HUES64 (cell line): ENCODE data around the gene PDK2.

Experiments
- H3K27ac ChIP-seq: 2 replicates; pipeline ENCODE4 v1.7.0; 2013; ENCODE audit warnings: low read depth, low read length, inconsistent platforms
- H3K27me3 ChIP-seq: 2 replicates; pipeline ENCODE4 v1.6.1; 2013; ENCODE audit warnings: mild to moderate bottlenecking, low read length; ENCODE audit not compliant: insufficient read depth
- H3K36me3 ChIP-seq: 2 replicates; pipeline ENCODE4 v1.6.1; 2013; ENCODE audit warnings: mild to moderate bottlenecking, low read length; ENCODE audit not compliant: insufficient read depth
- H3K4me1 ChIP-seq: 2 replicates; pipeline ENCODE4 v1.6.1; 2013; ENCODE audit warnings: mild to moderate bottlenecking, low read length, moderate library complexity; ENCODE audit not compliant: insufficient read depth
- H3K4me3 ChIP-seq: 2 replicates; pipeline ENCODE4 v1.5.1; 2013; ENCODE audit warnings: mild to moderate bottlenecking, low read length, moderate library complexity
- H3K9ac ChIP-seq: 2 replicates; pipeline ENCODE4 v1.6.1; 2013; ENCODE audit warnings: mild to moderate bottlenecking, low read depth, low read length
- H3K9me3 ChIP-seq: 2 replicates; pipeline ENCODE4 v1.6.1; 2013; ENCODE audit warnings: low read depth, low read length; ENCODE audit not compliant: insufficient read depth
- WGBS: fragments of 150-250, 120-280 bp; methylation state at CpG from one replicate; pipeline ENCODE4 v1.1.7; 2013; ENCODE audit warnings: missing lambda C conversion rate; 5-methylcytosine and 5-hydroxymethylcytosine counted together

The PDK2 gene

DNA sequence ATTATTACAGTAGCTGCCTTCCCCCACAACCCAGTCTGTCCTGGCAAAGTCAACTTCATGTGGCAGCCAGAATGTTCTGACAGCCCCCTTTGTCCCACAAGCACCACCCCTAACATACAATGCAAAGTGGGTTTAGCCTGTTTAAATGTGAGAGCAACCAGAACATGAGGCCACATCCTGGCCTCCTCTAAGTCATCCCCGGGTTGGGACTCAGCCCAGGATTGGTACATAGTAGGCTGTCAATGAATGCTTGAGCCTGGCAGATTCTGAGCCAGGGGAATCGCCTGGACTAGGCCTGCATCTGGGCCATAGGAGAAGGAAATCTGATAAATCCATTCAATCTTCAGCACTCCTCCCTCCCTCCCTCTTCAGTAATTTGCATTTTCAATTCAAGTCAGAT lies 43.5 kb upstream of the PDK2 start:
- Histone ChIP-seq H3K36me3 (no peaks in the 10 kb centered on the region), H3K4me1 (peaks cover 46% of the 10 kb centered on the region), H3K4me3 (no peak overlapping the region), H3K27me3 (peaks cover 4% of the 10 kb centered on the region; the same call in 1 of the 2 replicates), H3K27ac (peak overlapping the region; percentile 28; the same call in 1 of the 2 replicates), H3K9ac (no peak overlapping the region), H3K9me3 (no peaks in the 10 kb centered on the region)
- WGBS = 87% methylated on average over 2 of the region's 2 CpGs

DNA sequence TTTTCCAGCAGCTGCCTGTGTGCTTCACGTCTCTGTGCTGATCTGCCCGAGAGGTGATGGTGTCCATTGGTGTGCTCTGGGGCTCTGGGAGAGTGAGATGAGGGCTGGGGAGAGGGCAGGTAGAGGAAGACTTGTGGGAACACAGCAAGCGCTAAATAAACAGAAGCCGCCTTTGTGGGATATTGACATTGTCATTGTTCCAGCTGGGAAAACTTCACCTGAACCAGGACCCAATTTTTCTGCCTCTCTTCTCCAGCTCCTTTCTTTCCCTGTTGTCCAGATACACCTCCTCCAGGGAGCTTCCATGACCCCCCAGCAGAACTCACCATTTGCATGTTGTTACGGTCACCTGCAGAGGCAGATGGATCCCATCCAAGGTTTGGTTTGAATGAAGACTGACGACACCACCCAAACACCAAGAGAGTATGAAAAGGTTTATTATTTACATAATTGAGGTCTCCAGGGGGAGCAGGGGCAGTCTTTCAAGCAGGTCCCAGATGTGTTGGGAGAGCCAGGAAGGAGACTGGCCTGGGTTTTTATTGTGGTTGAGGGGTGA lies 42.8 kb upstream of the PDK2 start:
- H3K36me3 ChIP-seq = no peaks in the 10 kb centered on the region
- WGBS = 72% methylated on average over 5 of the region's 6 CpGs
- H3K9me3 ChIP-seq = no peaks in the 10 kb centered on the region
- no peak overlapping the region for H3K4me3 ChIP-seq
- peaks cover 44% of the 10 kb centered on the region for H3K4me1 ChIP-seq
- no peak overlapping the region for H3K27ac ChIP-seq
- no peak overlapping the region for H3K9ac ChIP-seq
- peaks cover 11% of the 10 kb centered on the region for H3K27me3 ChIP-seq

DNA sequence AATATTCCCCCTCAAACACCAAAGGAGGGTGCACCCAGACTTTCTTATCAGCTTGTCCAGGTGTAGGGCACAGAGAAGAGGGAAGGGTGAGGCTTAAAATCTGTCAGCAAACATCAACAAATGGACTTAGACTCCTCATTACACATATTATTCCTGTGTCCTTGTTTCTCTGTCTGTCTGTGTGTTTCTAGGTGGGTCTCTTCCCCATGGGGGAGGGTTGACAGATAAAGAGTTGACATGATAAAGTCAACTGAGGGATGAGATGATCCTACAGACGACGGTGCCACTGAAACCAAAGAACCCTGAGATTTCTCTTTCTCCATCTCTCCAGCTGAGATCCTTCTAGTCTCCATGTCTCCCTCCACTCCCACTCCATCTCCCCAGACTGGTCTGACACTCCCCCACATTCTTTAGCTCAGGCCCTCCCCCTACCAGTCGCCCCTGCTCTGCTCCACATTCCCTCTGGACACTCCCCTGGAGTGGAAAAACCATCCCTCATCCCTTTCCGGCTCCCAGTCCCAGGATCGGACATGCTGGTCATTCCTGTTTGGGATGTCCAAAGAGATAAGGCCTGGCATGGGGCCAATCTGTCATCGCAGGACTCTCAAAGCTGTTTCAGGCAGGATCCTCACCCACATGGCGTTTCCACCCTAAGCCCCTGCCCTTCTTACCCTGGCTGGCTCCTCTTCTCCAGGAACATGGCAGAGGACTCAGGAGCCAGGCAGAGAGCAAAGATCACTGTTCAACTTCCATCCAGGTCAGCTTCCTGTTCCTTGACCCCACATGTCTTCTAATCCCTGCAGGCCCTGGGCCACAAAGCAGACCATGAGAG lies 42.1 kb upstream of the PDK2 start:
- 82% methylated on average over 7 of the region's 7 CpGs for WGBS
- Histone ChIP-seq H3K9ac (no peak overlapping the region), H3K4me1 (peaks cover 41% of the 10 kb centered on the region), H3K9me3 (no peaks in the 10 kb centered on the region), H3K27me3 (peaks cover 17% of the 10 kb centered on the region), H3K4me3 (no peak overlapping the region), H3K36me3 (no peaks in the 10 kb centered on the region), H3K27ac (no peak overlapping the region)

DNA sequence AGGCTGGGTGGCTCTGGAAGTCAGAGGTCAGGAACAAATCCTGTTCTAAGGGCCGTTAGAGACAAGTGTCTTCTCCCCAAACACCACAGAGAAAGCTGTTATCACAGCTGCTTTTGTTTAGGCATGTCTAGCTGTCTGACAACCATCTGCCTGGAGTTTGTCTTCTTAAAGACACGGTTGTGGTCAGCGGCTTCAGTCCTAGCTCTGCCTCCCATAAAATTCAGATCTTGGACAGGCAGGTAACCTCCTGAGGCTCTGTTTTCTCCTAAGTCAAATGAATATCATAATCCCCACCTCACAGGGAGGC lies 41.5 kb upstream of the PDK2 start:
- Histone ChIP-seq H3K4me1 (peaks cover 40% of the 10 kb centered on the region), H3K4me3 (no peak overlapping the region)
- 71% methylated on average over 3 of the region's 3 CpGs for WGBS

DNA sequence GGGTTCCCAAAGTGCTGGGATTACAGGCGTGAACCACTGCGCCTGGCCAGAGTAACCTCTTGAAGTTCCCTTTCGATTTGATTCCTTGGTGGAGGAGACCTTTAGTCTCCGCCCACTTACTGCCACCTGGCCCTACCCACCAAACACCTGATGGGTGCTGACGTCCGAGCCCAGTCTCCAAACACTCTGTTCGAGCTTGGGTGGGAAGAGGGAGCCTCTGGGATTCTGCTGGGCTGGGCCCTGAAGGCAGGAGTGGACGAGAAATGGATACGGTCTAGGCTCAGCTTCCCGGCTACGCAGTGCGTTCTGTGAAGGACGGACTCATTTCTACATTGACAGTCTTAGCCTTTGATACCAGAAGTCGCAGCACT lies 40.1 kb upstream of the PDK2 start:
- Histone ChIP-seq H3K4me3 (peak overlapping the region; percentile 79), H3K9ac (no peak overlapping the region), H3K27me3 (peaks cover 21% of the 10 kb centered on the region), H3K36me3 (no peaks in the 10 kb centered on the region), H3K4me1 (peaks cover 48% of the 10 kb centered on the region), H3K27ac (peak overlapping the region; percentile 53; the same call in 1 of the 2 replicates), H3K9me3 (no peaks in the 10 kb centered on the region)
- 15% methylated on average over 14 of the region's 14 CpGs for WGBS

More for the DNA sequence above, 41.5 kb upstream of the PDK2 start:
- Histone ChIP-seq H3K27ac (no peak overlapping the region), H3K9ac (no peak overlapping the region), H3K36me3 (no peaks in the 10 kb centered on the region), H3K9me3 (no peaks in the 10 kb centered on the region), H3K27me3 (peaks cover 21% of the 10 kb centered on the region)

DNA sequence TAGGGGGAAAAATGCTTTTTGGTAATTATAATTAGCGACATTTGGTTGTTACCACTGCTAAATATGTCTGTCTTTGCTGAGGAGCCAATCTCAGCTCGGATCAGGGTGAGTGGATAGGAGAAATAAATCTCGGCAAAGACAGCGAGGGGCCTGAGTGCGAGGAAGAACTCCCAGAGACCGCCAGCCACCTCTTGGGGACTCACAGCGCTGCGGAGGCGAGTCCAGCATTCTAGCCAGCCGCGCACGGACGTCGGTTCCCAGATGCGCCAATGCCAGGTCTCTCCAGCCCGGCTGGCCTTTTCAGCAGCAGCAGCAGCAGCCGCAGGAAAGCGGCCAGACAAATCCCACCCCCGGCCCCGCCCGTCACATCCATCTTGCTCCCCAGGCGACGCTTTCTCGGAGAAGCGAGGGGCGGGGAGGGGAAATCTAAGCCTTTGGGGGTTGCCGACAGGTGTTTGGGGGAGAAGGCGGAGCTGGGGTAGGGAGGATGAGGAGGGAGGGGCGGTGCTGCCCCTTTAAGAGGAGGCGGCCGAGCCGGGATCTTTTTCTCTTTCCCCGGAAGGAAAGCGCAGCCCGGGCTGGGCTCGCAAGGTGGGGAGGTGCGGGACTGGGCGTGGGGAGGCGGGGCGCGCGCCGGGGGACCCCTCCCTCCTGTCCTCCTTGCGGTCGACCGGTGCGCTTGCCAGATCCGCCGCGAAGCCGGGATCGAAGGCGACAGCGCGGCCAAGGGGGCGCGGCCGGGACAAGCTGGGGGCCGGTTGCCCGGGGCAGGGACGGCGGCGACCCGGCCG lies 39.5 kb upstream of the PDK2 start, which contains the start of gene ITGA3:
TSS of gene ITGA3 (plus strand) at position 685 of the 791 bp plus-strand sequence. CDS start 330 bp downstream, outside the sequence.
- H3K27ac ChIP-seq = peak within 1 kb of the TSS; percentile 53; the same call in 1 of the 2 replicates

DNA sequence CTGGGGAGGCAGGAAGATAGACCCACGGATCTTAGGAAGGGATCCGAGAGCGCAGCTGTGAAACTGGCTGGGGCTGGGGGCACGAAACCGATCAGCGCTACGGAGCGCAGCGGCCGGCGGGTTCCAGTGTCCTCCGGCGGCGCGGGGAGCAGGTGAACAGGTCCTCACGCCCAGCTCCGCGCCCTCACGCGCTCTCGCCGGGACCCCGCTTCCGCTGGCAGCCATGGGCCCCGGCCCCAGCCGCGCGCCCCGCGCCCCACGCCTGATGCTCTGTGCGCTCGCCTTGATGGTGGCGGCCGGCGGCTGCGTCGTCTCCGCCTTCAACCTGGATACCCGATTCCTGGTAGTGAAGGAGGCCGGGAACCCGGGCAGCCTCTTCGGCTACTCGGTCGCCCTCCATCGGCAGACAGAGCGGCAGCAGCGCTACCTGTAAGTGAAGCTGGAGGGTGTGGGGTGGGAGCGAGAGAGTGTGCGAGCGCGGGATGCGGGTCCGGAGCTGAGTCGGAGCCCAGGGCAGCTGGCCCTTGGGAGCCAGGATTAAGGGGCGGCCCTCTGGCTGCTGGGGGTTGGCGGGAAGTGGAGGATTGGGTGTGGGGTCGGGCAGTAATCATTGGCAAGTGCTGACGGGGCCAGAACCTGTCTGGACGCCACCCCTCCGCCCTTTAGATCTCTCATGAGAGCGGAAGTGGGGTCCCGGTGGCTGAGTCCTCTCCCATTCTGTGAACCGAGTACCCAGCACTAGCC lies 38.8 kb upstream of the PDK2 start:
- H3K4me1 ChIP-seq = peaks cover 35% of the 10 kb centered on the region
- peak overlapping the region; percentile 62 for H3K9ac ChIP-seq
- under 1% methylated on average over 64 of the region's 64 CpGs for WGBS
- no peaks in the 10 kb centered on the region for H3K36me3 ChIP-seq
- H3K4me3 ChIP-seq = peak overlapping the region; percentile 79
- H3K27ac ChIP-seq = peak overlapping the region; percentile 19; the same call in 1 of the 2 replicates
- peaks cover 21% of the 10 kb centered on the region for H3K27me3 ChIP-seq
- no peaks in the 10 kb centered on the region for H3K9me3 ChIP-seq

More for the DNA sequence above, 39.5 kb upstream of the PDK2 start, which contains the start of gene ITGA3:
- Histone ChIP-seq H3K9me3 (no peaks in the 10 kb centered on the region), H3K27me3 (peaks cover 21% of the 10 kb centered on the region), H3K4me3 (peak within 1 kb of the TSS; percentile 79), H3K9ac (peak within 1 kb of the TSS; percentile 62), H3K4me1 (peaks cover 43% of the 10 kb centered on the region), H3K36me3 (no peaks in the 10 kb centered on the region)
- WGBS = under 1% methylated on average over 64 of the region's 65 CpGs

DNA sequence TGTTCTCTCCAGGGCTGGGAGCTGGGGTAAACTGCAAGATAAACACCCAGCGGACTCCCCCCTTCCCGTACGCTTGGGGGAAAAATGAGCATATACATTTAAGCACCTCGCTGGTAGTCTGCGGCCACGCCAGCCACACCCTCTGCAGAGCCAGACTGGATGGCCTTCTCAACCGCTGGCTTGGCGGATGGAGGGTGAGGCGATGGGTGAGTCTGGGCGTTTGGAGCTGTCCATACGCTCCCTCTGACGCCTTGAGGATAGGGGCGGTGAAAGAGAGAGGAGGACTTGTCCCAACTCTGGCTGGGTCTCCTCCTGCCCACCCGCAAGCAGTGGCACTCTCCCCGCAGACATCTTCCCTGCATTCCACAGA lies 38.2 kb upstream of the PDK2 start:
- H3K27me3 ChIP-seq = peaks cover 21% of the 10 kb centered on the region
- 8% methylated on average over 15 of the region's 15 CpGs for WGBS
- H3K4me3 ChIP-seq = peak overlapping the region; percentile 79
- peaks cover 30% of the 10 kb centered on the region for H3K4me1 ChIP-seq
- H3K9me3 ChIP-seq = no peaks in the 10 kb centered on the region
- no peaks in the 10 kb centered on the region for H3K36me3 ChIP-seq
- peak overlapping the region; percentile 62; the same call in 1 of the 2 replicates for H3K9ac ChIP-seq
- H3K27ac ChIP-seq = no peak overlapping the region

DNA sequence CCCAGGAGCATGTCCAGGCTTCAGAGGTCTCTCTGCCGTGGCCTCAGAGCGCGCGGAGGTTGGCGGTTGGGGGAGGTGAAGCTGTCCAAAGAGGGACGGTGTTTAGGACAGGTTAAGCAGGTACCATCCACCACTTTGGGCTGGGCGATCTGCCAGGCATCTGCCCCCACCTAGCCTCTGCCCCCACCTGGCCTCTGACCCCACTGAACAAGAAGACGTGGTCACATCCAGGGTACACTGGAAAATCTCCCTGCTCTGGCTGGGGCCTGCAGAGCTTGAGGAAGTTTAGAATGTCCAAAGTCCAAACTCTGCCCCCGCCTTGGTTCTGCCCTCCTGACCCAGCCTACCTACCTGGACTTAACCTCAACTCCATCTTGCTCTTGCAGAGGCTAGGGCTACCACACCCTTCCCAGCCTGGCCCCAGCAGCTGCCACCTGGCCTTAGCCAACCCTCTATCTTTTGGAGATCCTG lies 37.6 kb upstream of the PDK2 start:
- no peaks in the 10 kb centered on the region for H3K9me3 ChIP-seq
- H3K27ac ChIP-seq = no peak overlapping the region
- H3K9ac ChIP-seq = no peak overlapping the region
- no peaks in the 10 kb centered on the region for H3K36me3 ChIP-seq
- peak overlapping the region; percentile 79 for H3K4me3 ChIP-seq
- H3K4me1 ChIP-seq = peaks cover 23% of the 10 kb centered on the region; the same call in 1 of the 2 replicates
- H3K27me3 ChIP-seq = peaks cover 21% of the 10 kb centered on the region
- WGBS = 90% methylated on average over 9 of the region's 9 CpGs

DNA sequence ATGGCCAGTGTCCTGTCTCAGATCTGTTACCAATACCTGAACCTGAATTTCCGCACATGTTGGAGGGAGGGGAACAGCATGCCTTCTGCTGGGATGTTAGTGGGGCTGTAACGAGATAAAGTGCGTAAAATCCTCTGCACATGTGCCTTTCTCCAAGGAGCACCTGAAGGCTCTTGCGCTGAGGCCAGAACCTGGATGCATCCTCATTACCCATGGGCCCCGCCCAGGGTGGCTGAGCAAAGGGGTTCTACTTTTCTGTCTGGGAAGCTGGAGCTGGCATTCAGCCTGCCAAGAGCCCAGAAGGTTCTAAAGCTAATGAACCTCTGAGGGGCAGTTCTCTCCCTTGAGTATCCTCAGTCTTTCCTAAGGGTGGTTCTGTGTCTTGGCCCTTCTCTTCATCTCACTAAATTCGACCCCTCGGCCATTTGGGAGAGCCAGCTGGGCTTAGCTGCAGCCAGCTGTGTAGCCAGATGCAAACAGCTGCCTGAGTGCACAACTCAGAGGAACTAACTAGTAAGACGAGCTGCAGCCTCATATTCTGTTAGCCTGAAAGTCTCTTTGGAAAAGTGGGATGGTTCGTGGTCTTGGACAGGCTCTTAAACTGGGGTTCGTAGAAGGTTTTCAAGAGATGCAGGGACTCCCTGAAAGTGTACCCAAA lies 36.7 kb upstream of the PDK2 start:
- H3K9me3 ChIP-seq = no peaks in the 10 kb centered on the region
- H3K27ac ChIP-seq = no peak overlapping the region
- H3K27me3 ChIP-seq = peaks cover 21% of the 10 kb centered on the region
- H3K4me3 ChIP-seq = no peak overlapping the region
- 89% methylated on average over 10 of the region's 10 CpGs for WGBS
- H3K36me3 ChIP-seq = no peaks in the 10 kb centered on the region
- H3K9ac ChIP-seq = no peak overlapping the region
- H3K4me1 ChIP-seq = peaks cover 15% of the 10 kb centered on the region; the same call in 1 of the 2 replicates
